Measurements from ENCODE around the gene TMUB1.
"Not testable (repeated sequence)": the region's sequence is repeated elsewhere in the genome, so short reads cannot be mapped to it uniquely, and the experiment has no call there.

Gene TMUB1

DNA sequence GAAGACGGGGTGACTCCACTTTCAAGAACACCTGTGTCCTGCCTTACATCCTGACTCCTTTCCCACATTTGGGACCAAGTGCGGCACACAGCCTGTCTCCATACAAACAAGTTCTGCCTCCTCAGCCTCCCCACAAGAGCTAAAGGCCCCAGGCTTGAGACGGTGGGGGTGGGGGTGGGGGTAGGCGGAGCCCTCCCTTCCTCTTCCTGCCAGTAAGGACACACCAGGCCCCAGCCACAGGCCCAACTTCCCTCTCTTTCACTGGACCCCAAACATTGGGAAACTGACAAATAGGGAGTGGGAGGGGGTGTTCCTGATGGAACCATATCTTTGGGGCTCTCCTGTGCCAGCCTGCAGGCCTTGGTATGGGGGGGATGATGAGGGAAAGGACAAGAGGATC is 30.2 kb downstream of the TMUB1 start:
- DNase-seq (ENCODE audit: low spot score) = no peak

DNA sequence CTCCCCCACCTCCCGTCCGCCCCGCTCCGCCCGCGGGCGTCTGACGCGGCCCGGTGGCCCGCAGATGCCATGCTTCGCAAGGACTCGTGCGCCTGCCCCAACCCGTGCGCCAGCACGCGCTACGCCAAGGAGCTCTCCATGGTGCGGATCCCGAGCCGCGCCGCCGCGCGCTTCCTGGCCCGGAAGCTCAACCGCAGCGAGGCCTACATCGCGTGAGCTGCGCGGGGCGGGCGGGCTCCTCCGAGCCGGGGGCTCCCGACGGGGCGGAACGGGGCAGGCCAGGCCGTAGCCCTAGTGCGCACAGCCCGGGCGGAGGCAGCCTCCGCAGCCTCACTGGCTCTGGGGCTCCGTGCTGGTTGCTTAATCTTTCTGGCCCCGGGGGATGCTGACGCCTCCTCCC is 32.2 kb downstream of the TMUB1 start:
- DNase-seq (ENCODE audit: low spot score) = no peak

DNA sequence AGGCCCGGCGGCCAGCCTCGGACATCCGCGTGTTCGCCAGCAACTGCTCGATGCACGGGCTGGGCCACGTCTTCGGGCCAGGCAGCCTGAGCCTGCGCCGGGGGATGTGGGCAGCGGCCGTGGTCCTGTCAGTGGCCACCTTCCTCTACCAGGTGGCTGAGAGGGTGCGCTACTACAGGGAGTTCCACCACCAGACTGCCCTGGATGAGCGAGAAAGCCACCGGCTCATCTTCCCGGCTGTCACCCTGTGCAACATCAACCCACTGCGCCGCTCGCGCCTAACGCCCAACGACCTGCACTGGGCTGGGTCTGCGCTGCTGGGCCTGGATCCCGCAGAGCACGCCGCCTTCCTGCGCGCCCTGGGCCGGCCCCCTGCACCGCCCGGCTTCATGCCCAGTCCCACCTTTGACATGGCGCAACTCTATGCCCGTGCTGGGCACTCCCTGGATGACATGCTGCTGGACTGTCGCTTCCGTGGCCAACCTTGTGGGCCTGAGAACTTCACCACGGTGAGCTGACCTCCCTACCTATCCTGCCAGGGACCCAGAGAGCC is 34.3 kb downstream of the TMUB1 start:
- no peak for DNase-seq (ENCODE audit: low spot score)

DNA sequence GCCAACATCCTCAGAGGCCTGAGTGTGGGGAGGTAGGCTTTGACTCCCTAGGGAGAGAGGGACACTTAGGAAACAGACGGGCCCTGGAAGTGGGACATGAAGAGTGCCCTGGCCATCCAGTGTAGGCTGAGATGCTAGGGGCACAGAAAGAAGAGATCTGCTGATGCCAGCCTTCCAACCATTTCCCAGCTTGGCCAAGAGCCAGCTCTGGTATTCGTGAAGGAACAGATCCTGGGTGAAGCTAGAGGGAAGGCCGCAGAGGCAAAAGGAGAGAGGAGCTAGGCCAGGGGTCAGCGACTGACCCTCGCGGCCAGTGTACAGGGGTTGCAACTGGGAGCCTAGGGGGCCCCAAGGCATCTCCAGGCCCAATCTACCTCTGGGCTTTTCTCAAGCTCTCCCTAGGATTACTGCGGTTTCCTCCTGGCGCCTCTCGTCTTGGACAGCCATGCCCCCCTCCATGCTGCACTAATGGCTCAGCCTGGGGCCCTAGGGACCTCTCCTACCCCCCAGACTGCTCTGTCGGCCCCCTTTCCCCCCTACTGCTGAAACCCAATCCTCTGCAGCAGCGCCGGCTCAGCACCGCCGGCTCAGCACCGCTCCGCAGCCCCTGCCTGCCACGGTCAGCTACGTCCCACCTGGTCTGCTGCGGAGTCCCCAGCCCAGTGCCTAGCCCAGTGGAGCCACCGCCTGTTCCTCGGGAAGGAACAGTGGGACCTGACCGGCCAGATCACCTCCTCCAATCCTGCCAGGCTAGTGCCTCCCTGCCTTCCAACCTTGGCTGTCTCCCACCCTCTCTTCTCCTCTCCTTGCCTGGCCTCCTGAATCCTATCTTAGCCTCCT is 35.1 kb downstream of the TMUB1 start, which contains the start of gene ASIC3:
Gene ASIC3 (plus strand): TSS at position 556 of the 840 bp plus-strand sequence. CDS start 355 bp downstream, outside the sequence.
- DNase-seq (ENCODE audit: low spot score) = no peak

DNA sequence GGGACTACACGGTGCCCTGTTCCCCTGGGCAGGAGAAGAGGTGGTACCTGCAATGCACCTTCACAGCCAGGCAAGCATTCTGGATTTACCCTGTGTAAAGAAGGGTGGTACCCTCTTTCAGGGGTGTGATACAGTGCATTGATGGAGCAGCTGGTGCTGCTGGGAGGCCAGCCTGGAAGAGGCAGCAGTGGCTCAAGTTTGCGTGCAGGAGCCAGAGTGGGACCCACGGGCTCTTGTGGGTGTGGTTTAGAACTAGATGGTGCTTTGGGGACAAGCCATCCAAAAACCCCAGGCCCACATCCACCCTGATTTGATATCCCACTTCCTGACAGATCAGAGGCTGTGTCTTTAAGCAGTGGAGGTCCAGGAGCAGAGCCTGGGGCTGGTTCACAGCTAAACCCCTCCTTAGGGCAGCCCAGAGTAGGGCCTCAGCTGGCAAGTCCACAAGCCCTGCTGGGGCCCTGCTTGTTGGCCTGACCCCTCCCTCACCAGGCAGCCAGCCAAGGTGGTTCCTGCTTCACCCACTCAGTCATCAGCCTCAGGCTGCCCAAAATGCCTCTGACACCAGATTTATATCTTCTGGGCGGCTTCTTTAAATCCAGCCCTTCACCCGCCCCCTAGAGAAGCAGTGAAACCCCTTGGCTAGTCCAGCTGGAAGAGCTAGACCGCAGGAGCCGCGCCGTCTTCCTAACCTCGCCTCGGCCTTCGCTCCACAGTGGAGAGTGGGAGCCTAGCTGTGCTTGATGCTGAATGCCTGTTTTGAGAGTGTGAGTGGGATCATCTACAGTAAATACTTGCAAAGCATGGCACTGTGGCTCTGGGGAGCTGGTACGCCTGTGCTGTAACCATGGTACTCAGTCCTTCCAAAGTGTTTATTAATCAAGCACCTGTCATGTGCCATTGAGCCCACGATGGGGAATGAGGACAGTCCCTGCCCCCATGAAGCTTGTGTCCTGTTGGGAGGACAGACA is 36.4 kb downstream of the TMUB1 start:
- DNase-seq (ENCODE audit: low spot score) = no peak

DNA sequence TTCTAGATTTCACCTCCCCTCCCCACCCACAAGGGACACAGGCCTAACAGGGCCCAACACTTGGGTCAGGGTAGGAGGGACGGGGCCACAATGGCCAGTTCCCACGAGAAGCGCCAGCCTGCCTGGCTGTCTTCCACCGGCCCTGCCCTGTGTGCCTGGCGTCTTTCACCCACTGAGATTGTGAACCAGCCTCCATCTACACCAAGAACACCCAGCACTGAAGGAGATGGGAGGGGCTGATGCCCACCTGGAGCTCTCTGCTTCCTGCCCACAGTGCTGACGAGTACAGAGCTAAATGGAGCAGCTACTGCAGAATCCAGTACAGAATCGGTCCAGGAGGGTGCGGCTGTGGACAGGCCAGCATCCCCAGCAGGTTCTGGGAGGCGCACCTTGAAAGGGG is 37.3 kb downstream of the TMUB1 start:
- no peak for DNase-seq (ENCODE audit: low spot score)

DNA sequence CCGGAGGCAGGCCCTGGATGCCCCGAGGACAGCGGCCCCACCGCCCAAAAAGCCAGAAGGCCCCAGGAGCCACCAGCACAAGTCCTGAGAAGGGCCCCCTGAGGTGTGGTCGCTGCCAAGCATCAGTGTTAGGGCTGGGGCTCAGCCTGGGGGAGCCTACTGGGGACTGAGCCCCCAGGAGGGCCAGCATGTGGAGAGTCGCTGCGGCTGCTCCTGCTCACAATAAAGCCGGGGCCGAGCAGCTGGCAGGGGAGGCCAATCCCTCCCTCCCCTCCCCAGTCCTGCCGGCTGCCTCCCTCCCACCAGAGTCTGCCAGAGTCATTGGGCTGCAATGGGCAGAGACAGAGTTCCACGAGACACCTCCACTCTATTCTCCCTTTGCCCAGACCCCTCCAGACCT is 38.0 kb downstream of the TMUB1 start:
- DNase-seq (ENCODE audit: low spot score) = no peak

DNA sequence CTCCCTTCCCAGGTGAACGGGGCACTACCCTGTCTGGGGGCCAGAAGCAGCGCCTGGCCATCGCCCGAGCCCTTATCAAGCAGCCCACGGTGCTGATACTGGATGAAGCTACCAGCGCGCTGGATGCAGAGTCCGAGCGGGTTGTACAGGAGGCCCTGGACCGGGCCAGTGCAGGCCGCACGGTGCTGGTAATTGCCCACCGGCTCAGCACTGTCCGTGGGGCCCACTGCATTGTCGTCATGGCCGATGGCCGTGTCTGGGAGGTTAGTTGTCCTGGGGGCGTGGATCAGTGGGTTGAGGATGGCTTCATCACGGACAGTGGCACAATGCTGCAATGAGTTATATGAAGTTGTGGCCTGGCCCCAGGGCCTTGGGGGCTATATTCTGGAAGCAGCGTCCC is 39.3 kb downstream of the TMUB1 start:
- DNase-seq (ENCODE audit: low spot score) = no peak

DNA sequence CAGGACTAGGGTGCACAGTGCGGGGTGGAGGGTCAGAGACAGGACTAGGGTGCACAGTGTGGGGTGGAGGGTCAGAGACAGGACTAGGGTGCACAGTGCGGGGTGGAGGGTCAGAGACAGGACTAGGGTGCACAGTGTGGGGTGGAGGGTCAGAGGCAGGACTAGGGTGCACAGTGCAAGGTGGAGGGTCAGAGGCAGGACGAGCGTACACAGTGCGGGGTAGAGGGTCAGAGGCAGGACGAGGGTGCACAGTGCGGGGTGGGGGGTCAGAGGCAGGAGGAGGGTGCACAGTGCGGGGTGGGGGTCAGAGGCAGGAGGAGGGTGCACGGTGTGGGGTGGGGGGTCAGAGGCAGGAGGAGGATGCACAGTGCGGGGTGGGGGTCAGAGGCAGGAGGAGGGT is 39.8 kb downstream of the TMUB1 start:
- not testable (repeated sequence) for DNase-seq (ENCODE audit: low spot score)

DNA sequence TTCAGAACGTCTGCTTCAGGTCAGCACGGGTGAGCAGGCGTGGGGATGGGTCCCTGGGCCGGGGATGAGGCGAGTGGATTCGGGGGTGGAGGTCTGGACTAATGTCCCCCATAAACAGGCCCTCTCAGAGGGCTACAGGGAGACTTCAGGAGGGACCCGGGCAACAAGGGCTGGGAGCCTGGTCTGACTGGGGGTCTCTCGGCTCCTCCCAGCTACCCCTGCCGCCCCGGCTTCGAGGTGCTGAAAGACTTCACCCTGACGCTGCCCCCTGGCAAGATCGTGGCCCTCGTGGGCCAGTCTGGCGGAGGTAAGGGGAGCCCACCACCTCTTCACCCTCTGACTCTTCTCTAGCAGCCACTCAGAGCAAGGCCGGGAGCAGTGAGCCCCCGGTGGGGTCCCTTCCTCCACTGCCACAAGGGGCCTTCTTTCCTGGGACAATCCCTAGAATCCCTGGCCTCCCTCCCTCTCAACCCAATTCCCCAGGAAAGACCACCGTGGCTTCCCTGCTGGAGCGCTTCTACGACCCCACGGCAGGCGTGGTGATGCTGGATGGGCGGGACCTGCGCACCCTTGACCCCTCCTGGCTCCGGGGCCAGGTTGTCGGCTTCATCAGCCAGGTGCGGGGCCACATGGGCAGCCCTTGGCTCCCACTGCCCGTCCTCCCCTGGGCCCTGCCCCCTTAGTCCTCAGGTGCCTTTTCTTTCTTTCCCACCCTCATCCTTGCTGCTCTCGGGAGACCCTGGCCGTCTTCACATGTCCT is 42.5 kb downstream of the TMUB1 start:
- no peak for DNase-seq (ENCODE audit: low spot score)

DNA sequence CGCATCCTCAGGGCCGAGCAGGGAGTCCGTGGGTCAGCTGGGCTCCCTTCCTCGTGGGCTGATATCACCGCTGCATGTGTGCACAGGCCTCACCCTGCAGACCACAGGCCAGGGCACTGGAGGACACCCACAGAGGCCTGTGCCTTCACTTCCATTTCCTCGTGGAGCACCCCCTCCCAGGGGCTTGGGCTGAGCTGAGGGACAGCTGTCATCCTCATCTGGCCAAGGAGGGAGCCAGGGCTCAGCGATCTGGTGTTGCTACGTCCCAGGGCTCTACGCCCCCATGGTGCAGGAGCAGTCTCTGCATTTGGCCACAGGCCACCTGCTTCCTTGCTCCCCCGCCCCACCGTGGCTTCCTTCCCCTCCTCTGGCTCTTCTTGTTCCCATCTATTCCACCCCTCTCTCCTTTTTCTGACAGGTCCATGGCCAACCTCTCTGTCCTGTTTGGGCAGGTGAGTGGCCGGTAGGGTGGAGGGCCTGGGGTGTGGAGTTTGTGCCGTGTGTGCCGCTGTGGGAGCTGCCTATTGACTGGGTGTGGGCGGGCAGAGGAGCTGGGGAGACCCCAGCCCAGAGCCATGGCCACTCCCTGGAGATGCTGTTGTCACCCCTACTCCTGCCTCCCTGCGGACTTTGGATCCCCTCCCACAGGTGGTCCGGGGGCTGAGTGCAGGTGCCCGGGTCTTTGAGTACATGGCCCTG is 43.3 kb downstream of the TMUB1 start:
- no peak for DNase-seq (ENCODE audit: low spot score)

DNA sequence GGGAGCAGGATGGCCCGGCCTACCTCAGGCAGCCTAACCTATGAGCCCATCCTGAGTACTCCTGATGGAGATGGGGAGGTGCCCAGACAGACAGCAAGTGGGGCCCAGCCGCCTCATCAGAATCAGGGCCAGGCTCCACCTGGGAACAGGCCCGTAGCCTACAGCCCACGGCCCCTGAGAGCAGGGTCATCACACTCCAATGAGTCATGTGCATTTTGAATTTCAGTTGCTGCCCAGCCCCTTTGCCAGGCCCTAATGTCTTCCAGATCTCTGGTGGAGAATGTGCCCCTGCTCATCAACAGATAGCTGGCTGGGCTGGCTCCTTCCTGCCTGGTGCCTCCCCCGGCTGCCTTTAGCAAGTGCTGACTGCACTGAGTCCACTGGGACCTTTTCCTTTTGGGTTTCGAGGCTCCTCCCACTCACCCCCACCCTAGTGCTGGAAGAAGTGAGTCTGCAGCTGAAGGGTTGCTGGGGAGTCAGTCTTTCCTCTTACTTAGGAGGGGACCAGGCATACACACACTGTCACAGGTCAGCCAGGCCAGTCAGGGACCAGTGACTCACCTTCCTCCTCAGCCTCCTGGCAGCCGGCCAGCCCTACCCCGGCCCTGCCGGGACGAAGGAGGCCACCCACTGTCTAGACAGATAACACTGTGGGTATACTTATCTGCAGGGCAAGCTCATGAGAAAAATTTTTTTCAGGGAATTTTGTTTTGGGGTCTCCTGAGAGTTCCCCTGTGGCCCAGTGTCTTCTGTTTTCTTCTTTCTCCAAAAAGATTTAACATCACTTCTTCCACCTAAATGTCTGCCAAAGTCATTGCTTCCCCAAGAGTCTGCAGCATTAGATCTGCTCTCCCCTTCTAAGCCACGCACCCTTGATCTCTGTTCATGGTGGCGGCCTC is 44.1 kb downstream of the TMUB1 start:
- DNase-seq (ENCODE audit: low spot score) = no peak

DNA sequence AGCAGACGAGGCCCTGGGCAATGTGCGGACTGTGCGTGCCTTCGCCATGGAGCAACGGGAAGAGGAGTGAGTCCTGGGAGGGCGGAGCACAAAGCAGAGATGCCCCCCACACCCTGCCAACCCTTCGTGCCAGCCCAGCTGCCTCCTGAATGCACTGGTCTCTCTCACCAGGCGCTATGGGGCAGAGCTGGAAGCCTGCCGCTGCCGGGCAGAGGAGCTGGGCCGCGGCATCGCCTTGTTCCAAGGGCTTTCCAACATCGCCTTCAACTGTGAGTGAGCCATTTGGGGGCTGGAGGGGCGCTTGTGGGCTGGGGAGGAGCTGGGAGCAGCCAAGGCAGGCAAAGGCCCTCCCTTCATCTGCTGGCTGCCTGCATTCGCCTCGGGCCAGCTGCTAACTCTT is 47.4 kb downstream of the TMUB1 start:
- DNase-seq (ENCODE audit: low spot score) = no peak

DNA sequence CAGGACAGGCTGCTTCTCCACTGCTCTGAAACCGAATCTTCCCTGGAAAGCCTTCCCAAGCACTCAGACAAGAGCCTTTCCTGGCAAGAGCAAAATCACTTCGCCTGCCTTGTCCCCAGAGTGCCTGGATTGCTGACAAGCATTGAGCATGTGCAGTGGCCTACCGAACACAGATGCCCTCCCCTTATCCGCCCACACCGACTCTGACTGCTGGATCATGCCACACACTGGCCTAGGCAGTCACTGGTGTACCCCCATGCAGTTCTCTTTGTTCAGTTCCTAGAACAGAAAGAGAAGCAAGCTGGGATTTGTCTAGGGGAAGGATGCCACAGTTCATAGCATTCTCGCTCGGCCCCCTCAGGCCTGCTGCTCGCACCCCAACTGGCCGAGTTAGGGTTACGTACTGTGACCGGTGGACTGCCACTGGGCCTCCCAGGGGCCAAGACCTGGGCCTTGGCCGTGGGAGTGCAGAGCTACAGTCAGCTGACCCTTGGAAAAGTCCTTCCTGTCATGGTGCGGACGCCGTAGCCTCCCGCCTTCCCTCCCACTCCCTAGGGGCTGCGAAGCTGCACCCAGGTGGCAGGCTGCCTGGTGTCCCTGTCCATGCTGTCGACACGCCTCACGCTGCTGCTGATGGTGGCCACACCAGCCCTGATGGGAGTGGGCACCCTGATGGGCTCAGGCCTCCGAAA is 48.1 kb downstream of the TMUB1 start:
- DNase-seq (ENCODE audit: low spot score) = no peak

DNA sequence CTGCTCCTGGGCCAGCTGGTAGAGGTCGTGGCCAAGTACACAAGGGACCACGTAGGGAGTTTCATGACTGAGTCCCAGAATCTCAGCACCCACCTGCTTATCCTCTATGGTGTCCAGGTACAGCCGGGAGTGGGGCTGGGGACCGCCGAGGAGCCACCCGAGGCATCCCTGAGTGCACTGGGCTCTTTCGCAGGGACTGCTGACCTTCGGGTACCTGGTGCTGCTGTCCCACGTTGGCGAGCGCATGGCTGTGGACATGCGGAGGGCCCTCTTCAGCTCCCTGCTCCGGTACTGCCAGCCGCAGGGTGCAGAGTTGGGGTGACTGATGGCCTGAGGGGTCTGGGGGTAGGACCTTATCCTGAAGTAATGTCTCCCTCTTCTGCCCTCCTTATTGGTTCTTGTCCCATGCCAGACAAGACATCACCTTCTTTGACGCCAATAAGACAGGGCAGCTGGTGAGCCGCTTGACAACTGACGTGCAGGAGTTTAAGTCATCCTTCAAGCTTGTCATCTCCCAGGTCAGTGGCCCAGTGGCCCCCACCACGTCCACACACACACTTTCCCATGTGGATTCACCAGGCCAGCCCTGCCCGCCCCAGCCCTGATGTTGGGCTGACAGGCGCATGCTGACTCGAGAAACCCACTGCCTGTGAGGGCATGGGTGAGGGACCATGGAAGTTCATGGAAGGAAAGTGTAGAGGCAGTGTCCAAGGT is 48.8 kb downstream of the TMUB1 start:
- DNase-seq (ENCODE audit: low spot score) = no peak

DNA sequence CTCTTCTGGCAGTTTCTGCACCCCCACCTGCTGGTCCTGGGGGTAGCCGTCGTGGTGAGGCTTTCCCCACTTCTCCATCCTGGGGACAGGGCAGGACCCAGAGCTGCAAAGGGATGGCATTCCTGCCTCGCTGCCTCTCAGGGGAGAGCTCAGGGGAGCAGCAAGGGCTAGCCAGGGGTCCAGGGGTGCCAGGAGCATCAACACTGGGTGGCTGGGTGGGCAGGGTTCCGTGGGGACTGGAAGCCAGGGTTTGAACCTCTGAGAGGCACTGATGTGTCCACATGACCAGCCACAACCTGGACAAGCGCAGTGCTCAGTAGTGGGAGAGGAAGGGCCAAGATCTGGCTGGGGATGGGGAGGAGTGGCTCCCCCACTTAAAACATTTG is 49.4 kb downstream of the TMUB1 start:
- DNase-seq (ENCODE audit: low spot score) = no peak

DNA sequence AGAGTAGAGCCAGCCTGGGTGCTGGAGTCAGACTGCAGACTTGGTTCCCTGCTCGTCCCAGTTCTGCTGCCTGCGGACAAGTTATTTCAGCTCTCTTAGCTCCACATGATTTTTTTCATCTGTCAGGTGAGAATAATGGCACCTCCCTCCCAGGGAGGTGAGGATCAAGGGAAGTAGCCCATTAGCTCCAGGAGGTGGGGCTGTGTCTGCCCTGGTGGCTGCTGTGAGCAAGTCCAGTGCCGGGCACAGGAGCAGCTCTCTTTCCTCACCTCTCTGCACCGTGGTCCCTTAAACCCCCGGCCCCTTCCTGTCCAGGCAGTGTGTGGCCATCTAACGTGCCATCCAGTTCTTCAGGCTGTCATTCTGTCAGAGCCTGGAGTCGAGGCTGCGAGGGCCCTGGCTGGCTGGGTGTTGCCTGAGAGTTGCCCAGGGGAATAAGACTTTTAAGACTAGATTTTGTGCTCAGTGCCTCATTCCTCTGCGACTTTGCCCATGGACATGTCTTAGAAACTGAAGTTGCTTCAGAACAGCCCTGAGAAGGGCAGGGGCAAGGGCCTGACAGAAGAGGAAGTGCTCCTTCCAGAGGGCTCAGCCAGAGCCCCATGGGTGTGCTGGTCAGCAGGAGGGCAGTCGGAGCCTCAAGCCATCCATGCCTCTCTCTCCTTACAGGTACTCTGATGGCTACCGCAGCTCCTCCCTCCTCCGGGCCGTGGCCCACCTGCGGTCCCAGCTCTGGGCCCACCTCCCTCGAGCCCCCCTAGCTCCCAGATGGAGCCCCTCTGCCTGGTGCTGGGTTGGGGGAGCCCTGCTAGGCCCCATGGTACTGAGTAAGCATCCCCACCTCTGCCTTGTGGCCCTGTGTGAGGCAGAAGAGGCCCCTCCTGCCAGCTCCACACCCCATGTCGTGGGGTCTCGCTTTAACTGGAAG is 50.1 kb downstream of the TMUB1 start:
- DNase-seq (ENCODE audit: low spot score) = no peak
